T-helper 2 cell treated with Interferon-gamma antibody and Interleukin-4, amounts not matched to agents 5 μg/mL and 100 μg/mL, for 36 hours (primary cell): ENCODE data around the gene PREB.

Experiments
- DNase-seq: peaks from one replicate; pipeline ENCODE4 v3.0.0; 2021; ENCODE audit warnings: low spot score
- H3K27ac Mint-ChIP-seq: one replicate; pipeline ENCODE4 v1.8.0; 2021; ENCODE audit warnings: mild to moderate bottlenecking, mixed read lengths
- H3K27me3 Mint-ChIP-seq: one replicate; pipeline ENCODE4 v1.8.0; 2021; ENCODE audit warnings: low read depth, mixed read lengths
- H3K36me3 Mint-ChIP-seq: one replicate; pipeline ENCODE4 v1.8.0; 2021; ENCODE audit warnings: low read depth, mixed read lengths
- H3K4me1 Mint-ChIP-seq: one replicate; pipeline ENCODE4 v1.8.0; 2021; ENCODE audit warnings: low read depth, mixed read lengths
- H3K4me3 Mint-ChIP-seq: one replicate; pipeline ENCODE4 v1.8.0; 2022; ENCODE audit warnings: mild to moderate bottlenecking, moderate library complexity, mixed read lengths
- H3K9me3 Mint-ChIP-seq: one replicate; pipeline ENCODE4 v1.8.0; 2021; ENCODE audit warnings: mixed read lengths

The PREB gene

GRCh38 chr2:27162151-27163121 is 28.0 kb upstream of the PREB start:
- no peak overlapping the region for H3K27ac Mint-ChIP-seq
- DNase-seq = no peak
- peaks cover 5% of the 10 kb centered on the region for H3K4me1 Mint-ChIP-seq
- H3K36me3 Mint-ChIP-seq = no peaks in the 10 kb centered on the region
- H3K4me3 Mint-ChIP-seq = no peak overlapping the region
- H3K27me3 Mint-ChIP-seq = peaks cover 4% of the 10 kb centered on the region
- no peaks in the 10 kb centered on the region for H3K9me3 Mint-ChIP-seq

- Mint-ChIP-seq H3K4me1 (peaks cover 5% of the 10 kb centered on the region), H3K36me3 (no peaks in the 10 kb centered on the region), H3K27ac (no peak overlapping the region), H3K4me3 (no peak overlapping the region), H3K27me3 (peaks cover 6% of the 10 kb centered on the region), H3K9me3 (no peaks in the 10 kb centered on the region)
- DNase-seq = no peak
These were observed 25.8 kb upstream of the PREB start for GRCh38 chr2:27160191-27160590.

GRCh38 chr2:27159271-27159670 is 24.8 kb upstream of the PREB start:
- Mint-ChIP-seq H3K36me3 (no peaks in the 10 kb centered on the region), H3K27ac (no peak overlapping the region), H3K9me3 (no peaks in the 10 kb centered on the region), H3K4me3 (no peak overlapping the region), H3K4me1 (no peaks in the 10 kb centered on the region), H3K27me3 (peaks cover 6% of the 10 kb centered on the region)
- DNase-seq = no peak

GRCh38 chr2:27158468-27158867 is 24.0 kb upstream of the PREB start:
- H3K36me3 Mint-ChIP-seq = no peaks in the 10 kb centered on the region
- H3K27me3 Mint-ChIP-seq = peaks cover 6% of the 10 kb centered on the region
- no peak for DNase-seq
- no peak overlapping the region for H3K4me3 Mint-ChIP-seq
- H3K9me3 Mint-ChIP-seq = no peaks in the 10 kb centered on the region
- H3K27ac Mint-ChIP-seq = no peak overlapping the region
- H3K4me1 Mint-ChIP-seq = no peaks in the 10 kb centered on the region

GRCh38 chr2:27155069-27155520 is 20.7 kb upstream of the PREB start:
- no peak overlapping the region for H3K4me3 Mint-ChIP-seq
- H3K27me3 Mint-ChIP-seq = peaks cover 6% of the 10 kb centered on the region
- H3K27ac Mint-ChIP-seq = no peak overlapping the region
- no peaks in the 10 kb centered on the region for H3K36me3 Mint-ChIP-seq
- DNase-seq = no peak
- H3K9me3 Mint-ChIP-seq = no peaks in the 10 kb centered on the region
- no peaks in the 10 kb centered on the region for H3K4me1 Mint-ChIP-seq

- H3K36me3 Mint-ChIP-seq = no peaks in the 10 kb centered on the region
- H3K27me3 Mint-ChIP-seq = peaks cover 6% of the 10 kb centered on the region
- DNase-seq = no peak
- H3K27ac Mint-ChIP-seq = no peak overlapping the region
- no peaks in the 10 kb centered on the region for H3K9me3 Mint-ChIP-seq
- H3K4me1 Mint-ChIP-seq = no peaks in the 10 kb centered on the region
- no peak overlapping the region for H3K4me3 Mint-ChIP-seq
These were observed 20.1 kb upstream of the PREB start for GRCh38 chr2:27154488-27154887.

GRCh38 chr2:27152796-27153464 is 18.5 kb upstream of the PREB start:
- no peak overlapping the region for H3K27ac Mint-ChIP-seq
- no peak for DNase-seq
- H3K4me3 Mint-ChIP-seq = no peak overlapping the region
- H3K27me3 Mint-ChIP-seq = peaks cover 6% of the 10 kb centered on the region
- no peaks in the 10 kb centered on the region for H3K4me1 Mint-ChIP-seq
- no peaks in the 10 kb centered on the region for H3K36me3 Mint-ChIP-seq
- no peaks in the 10 kb centered on the region for H3K9me3 Mint-ChIP-seq

- no peak for DNase-seq
- Mint-ChIP-seq H3K36me3 (no peaks in the 10 kb centered on the region), H3K27ac (no peak overlapping the region), H3K4me1 (no peaks in the 10 kb centered on the region), H3K9me3 (no peaks in the 10 kb centered on the region), H3K4me3 (no peak overlapping the region), H3K27me3 (peaks cover under 1% of the 10 kb centered on the region)
These were observed 17.8 kb upstream of the PREB start for GRCh38 chr2:27152102-27152795.

- H3K27me3 Mint-ChIP-seq = peaks cover 7% of the 10 kb centered on the region
- H3K36me3 Mint-ChIP-seq = no peaks in the 10 kb centered on the region
- H3K27ac Mint-ChIP-seq = no peak overlapping the region
- H3K4me3 Mint-ChIP-seq = no peak overlapping the region
- H3K4me1 Mint-ChIP-seq = no peaks in the 10 kb centered on the region
- DNase-seq = no peak
- H3K9me3 Mint-ChIP-seq = no peaks in the 10 kb centered on the region
These were observed 16.3 kb upstream of the PREB start for GRCh38 chr2:27150639-27151230.

- H3K4me3 Mint-ChIP-seq = no peak overlapping the region
- DNase-seq = no peak
- no peaks in the 10 kb centered on the region for H3K36me3 Mint-ChIP-seq
- peaks cover 10% of the 10 kb centered on the region for H3K27me3 Mint-ChIP-seq
- no peaks in the 10 kb centered on the region for H3K9me3 Mint-ChIP-seq
- no peak overlapping the region for H3K27ac Mint-ChIP-seq
- no peaks in the 10 kb centered on the region for H3K4me1 Mint-ChIP-seq
These were observed 15.4 kb upstream of the PREB start for GRCh38 chr2:27149570-27150405.

- Mint-ChIP-seq H3K9me3 (no peaks in the 10 kb centered on the region), H3K4me1 (no peaks in the 10 kb centered on the region), H3K27ac (no peak within 1 kb of the TSS), H3K4me3 (no peak within 1 kb of the TSS), H3K27me3 (peaks cover 15% of the 10 kb centered on the region), H3K36me3 (no peaks in the 10 kb centered on the region)
- no peak for DNase-seq
These were observed 14.5 kb upstream of the PREB start, which contains the start of gene TCF23 for GRCh38 chr2:27148801-27149439. TSS of gene TCF23 (plus strand) at chr2:27149004. CDS start at chr2:27149134, 130 bp downstream.

- H3K27ac Mint-ChIP-seq = no peak overlapping the region
- H3K4me3 Mint-ChIP-seq = no peak overlapping the region
These were observed 13.5 kb upstream of the PREB start for GRCh38 chr2:27147935-27148334.

More at GRCh38 chr2:27147935-27148334, 13.5 kb upstream of the PREB start:
- DNase-seq = no peak
- Mint-ChIP-seq H3K9me3 (no peaks in the 10 kb centered on the region), H3K27me3 (peaks cover 24% of the 10 kb centered on the region), H3K4me1 (no peaks in the 10 kb centered on the region), H3K36me3 (no peaks in the 10 kb centered on the region)
